Endothelial cell of umbilical vein (primary cell): Measurements from ENCODE around the gene NR3C2. TPM values are rescaled to one million over a fixed set of nuclear protein-coding genes. Genes with fewer than 3 reads are reported as not detected.

Source experiments
- BruUV-seq: library from RNA; stranded (reverse); fragments of 400-500 nt; replicated peaks from 2 replicates; lab custom pipeline; 2021; lab: Mats Ljungman, UMichigan
- CTCF ChIA-PET: fragments of 300-600, 350-600 bp; sonication (Branson Sonifier 250); formaldehyde crosslinking; loops from one replicate; lab custom pipeline; 2021; ENCODE audit warnings: antibody characterized with exemption, inconsistent platforms; lab: Charles Lee
- POLR2A ChIA-PET: fragments of 300-600, 350-600 bp; sonication (Branson Sonifier 250); formaldehyde crosslinking; loops from one replicate; lab custom pipeline; 2021; ENCODE audit warnings: antibody characterized with exemption, inconsistent platforms; lab: Charles Lee
- DNase-seq: peaks from one replicate; pipeline ENCODE4 v3.0.0-alpha.2; 2011; ENCODE audit warnings: low read depth, low spot score
- FAIRE-seq: peaks from 2 replicates; lab custom pipeline; 2011; peaks lifted over from hg19 to GRCh38; lab: Jason Lieb, UNC
- H2AFZ ChIP-seq: 2 replicates; pipeline ENCODE4 v1.6.0; 2012; ENCODE audit warnings: low read depth, low read length, control low read depth, inconsistent platforms
- H3K27ac ChIP-seq: 2 replicates; pipeline ENCODE4 v1.5.1; 2011; ENCODE audit warnings: low read depth, mild to moderate bottlenecking, control low read depth, low read length, moderate library complexity; ENCODE audit not compliant: insufficient read depth
- H3K27me3 ChIP-seq, 2 experiments: 2 replicates each; pipeline versions ENCODE4 v1.6.0 to v1.6.1; 2011; ENCODE audit warnings: low read length in 2 of 2, mixed read lengths in 1 of 2; ENCODE audit not compliant: control insufficient read depth in 2 of 2, insufficient read depth in 2 of 2
- H3K36me3 ChIP-seq, 2 experiments: 2 replicates in 1 of 2; 3 replicates in 1 of 2; pipeline ENCODE4 v1.5.1; 2011; ENCODE audit warnings: low read length in 2 of 2, mild to moderate bottlenecking in 1 of 2, moderate library complexity in 1 of 2; ENCODE audit not compliant: control insufficient read depth in 2 of 2, insufficient read depth in 2 of 2; ENCODE audit errors: extremely low read depth in 1 of 2
- H3K4me1 ChIP-seq: 3 replicates; pipeline ENCODE4 v1.5.1; 2011; ENCODE audit warnings: mild to moderate bottlenecking, low read length; ENCODE audit not compliant: control insufficient read depth, insufficient read depth; ENCODE audit errors: extremely low read depth
- H3K4me2 ChIP-seq: 2 replicates; pipeline ENCODE4 v1.6.1; 2011; ENCODE audit warnings: low read length, control low read depth, mixed read lengths; ENCODE audit not compliant: insufficient read depth
- H3K4me3 ChIP-seq, 3 experiments: fragments of 200-600 bp in 1 of 3; sonication (generic), shearing (Covaris generic) in 1 of 3; replicated peaks in 1 of 3; 2 replicates each; pipeline ENCODE4 v1.5.1; 2011 to 2016; ENCODE audit warnings: control low read depth in 3 of 3, low read length in 3 of 3, mild to moderate bottlenecking in 2 of 3, inconsistent platforms in 1 of 3, low read depth in 1 of 3, moderate library complexity in 1 of 3; ENCODE audit not compliant: insufficient read depth in 1 of 3
- H3K79me2 ChIP-seq: 2 replicates; pipeline ENCODE4 v1.6.0; 2012; ENCODE audit warnings: low read length, inconsistent platforms; ENCODE audit not compliant: control insufficient read depth, insufficient read depth
- H3K9ac ChIP-seq: replicated peaks from 2 replicates; pipeline ENCODE3; 2011; ENCODE audit warnings: low read length, control low read depth; ENCODE audit not compliant: insufficient read depth; ENCODE audit errors: extremely low read depth
- H3K9me1 ChIP-seq: replicated peaks from 3 replicates; pipeline ENCODE4 v1.6.0; 2011; ENCODE audit warnings: mild to moderate bottlenecking, low read length; ENCODE audit not compliant: control insufficient read depth, insufficient read depth; ENCODE audit errors: extremely low read depth
- H3K9me3 ChIP-seq: replicated peaks from 2 replicates; pipeline ENCODE4 v1.5.1; 2012; ENCODE audit warnings: low read length, inconsistent platforms; ENCODE audit not compliant: control insufficient read depth, insufficient read depth
- H4K20me1 ChIP-seq: replicated peaks from 2 replicates; pipeline ENCODE3; 2011; ENCODE audit warnings: mild to moderate bottlenecking, low read length; ENCODE audit not compliant: control insufficient read depth, insufficient read depth; ENCODE audit errors: extremely low read depth
- CTCF ChIP-seq, 2 donors: IDR thresholded peaks; 1 replicate in 1 of 2; 2 replicates in 1 of 2; pipeline ENCODE4 v1.5.1; 2011; ENCODE audit warnings: low read length in 2 of 2, mild to moderate bottlenecking in 2 of 2, moderate library complexity in 2 of 2, control low read depth in 1 of 2, inconsistent platforms in 1 of 2, low read depth in 1 of 2; ENCODE audit not compliant: insufficient read depth in 1 of 2; ENCODE audit errors: extremely low read depth in 1 of 2
- GATA2 ChIP-seq: IDR thresholded peaks from 2 replicates; pipeline ENCODE4 v1.7.0; 2011; ENCODE audit warnings: low read depth, mild to moderate bottlenecking, moderate library complexity, mixed read lengths, low read length; ENCODE audit not compliant: insufficient read length, insufficient read depth
- MAX ChIP-seq: IDR thresholded peaks from 2 replicates; pipeline ENCODE4 v1.6.1; 2011; ENCODE audit not compliant: insufficient read depth, insufficient read length
- POLR2AphosphoS5 ChIP-seq: IDR thresholded peaks from 2 replicates; pipeline ENCODE4 v1.6.1; 2012; ENCODE audit warnings: low read depth, mild to moderate bottlenecking, control low read depth, low read length, moderate library complexity; ENCODE audit not compliant: insufficient read depth
- dilution Hi-C: fragments of 300-500 bp; cut with MboI; formaldehyde crosslinking; loops from one replicate; pipeline ENCODE4 v1.15.0; 2019; ENCODE audit warnings: low sequenced_read_pairs; ENCODE audit not compliant: extremely low pct_ligation_motif_present
- intact Hi-C: fragments of 100-400 bp; cut with micrococcal nuclease; formaldehyde crosslinking; loops from one replicate; pipeline ENCODE4 v1.10.0; 2022
- polyA plus RNA-seq, 4 experiments: library from polyadenylated mRNA; depleted of rRNA in 3 of 4; stranded (reverse) in 3 of 4; unstranded in 1 of 4; fragments of >200 nt; gene quantifications; 2 replicates each; pipeline versions ENCODE4 v1.2.1 to v1.2.3, GENCODE V29; 2011 to 2012; ENCODE audit warnings: missing spikeins in 1 of 4
- total RNA-seq: library from RNA; stranded (reverse); gene quantifications from 2 replicates; pipeline ENCODE4 v1.2.3, GENCODE V29; 2021

Gene NR3C2
- total and polyA plus RNA-seq, 2 donors (not counting 3 experiments of a cell fraction or from before 2014, with no cell fraction given), result 4.8 to 16.4 TPM

GRCh38 chr4:148203056-148203898 is 238.9 kb downstream of the NR3C2 start:
- TF ChIP-seq MAX, result no peak
- TF ChIP-seq CTCF (IDR thresholded peaks at IDR 0.05; ENCODE audit: extremely low read depth in 1 of 2, insufficient read depth in 1 of 2, low read depth in 1 of 2, low read length in 2 of 2), result no peak
- Histone ChIP-seq H3K79me2 (no peaks in the 10 kb centered on the region), H4K20me1 (no peaks in the 10 kb centered on the region), H3K4me3 (no peak overlapping the region), H3K9me1 (no peaks in the 10 kb centered on the region), H3K9ac (no peak overlapping the region), H3K36me3 (no peaks in the 10 kb centered on the region), H3K4me2 (no peak overlapping the region), H3K4me1 (no peaks in the 10 kb centered on the region), H2AFZ (no peak overlapping the region), H3K9me3 (no peaks in the 10 kb centered on the region), H3K27ac (no peak overlapping the region), H3K27me3 (no peaks in the 10 kb centered on the region)
- no TSS peak for BruUV-seq
- intact Hi-C loops, result no loop called here
- ChIA-PET POLR2A (no interaction called here), CTCF (interaction anchor here (1.4 kb wide), 1 partner anchor 8 kb away, joined by 5 read pairs; no protein-coding TSS in a partner anchor)
- FAIRE-seq, result no peak
- dilution Hi-C loops, result no loop called here
- no peak for DNase-seq

GRCh38 chr4:148200960-148201359 is 241.3 kb downstream of the NR3C2 start:
- no peak overlapping the region for H3K4me2 ChIP-seq
- no peaks in the 10 kb centered on the region for H4K20me1 ChIP-seq
- DNase-seq (no peak), FAIRE-seq (no peak)
- H3K4me3 ChIP-seq, result no peak overlapping the region
- TF ChIP-seq GATA2 (no peak), POLR2AphosphoS5 (no peak)
- no peaks in the 10 kb centered on the region for H3K79me2 ChIP-seq
- no peak overlapping the region for H3K9ac ChIP-seq
- H3K36me3 ChIP-seq, result no peaks in the 10 kb centered on the region
- POLR2A ChIA-PET, result no interaction called here
- no peaks in the 10 kb centered on the region for H3K9me1 ChIP-seq
- H3K9me3 ChIP-seq, result no peaks in the 10 kb centered on the region
- BruUV-seq, result no TSS peak
- no peaks in the 10 kb centered on the region for H3K27me3 ChIP-seq
- no peaks in the 10 kb centered on the region for H3K4me1 ChIP-seq
- H2AFZ ChIP-seq, result no peak overlapping the region
- intact Hi-C loops (no loop called here), dilution Hi-C loops (no loop called here)
- CTCF ChIA-PET, result no interaction called here
- no peak overlapping the region for H3K27ac ChIP-seq
